Neural progenitor cell (in vitro differentiated cells): ENCODE data around the gene COPRS.

Experiments
- CTCF ChIP-seq: fragments of 200-600 bp; sonication (generic); IDR thresholded peaks from 2 replicates; pipeline ENCODE4 v1.5.1; 2017; ENCODE audit warnings: antibody characterized with exemption, mild to moderate bottlenecking
- EZH2 ChIP-seq: fragments of 200-600 bp; sonication (generic); IDR thresholded peaks from 2 replicates; pipeline ENCODE4 v1.6.1; 2017; ENCODE audit warnings: antibody characterized with exemption, mild to moderate bottlenecking, moderate library complexity
- EZH2phosphoT487 ChIP-seq: fragments of 200-600 bp; sonication (generic); IDR thresholded peaks from 2 replicates; pipeline ENCODE4 v1.6.1; 2017; ENCODE audit warnings: antibody characterized with exemption

DNA sequence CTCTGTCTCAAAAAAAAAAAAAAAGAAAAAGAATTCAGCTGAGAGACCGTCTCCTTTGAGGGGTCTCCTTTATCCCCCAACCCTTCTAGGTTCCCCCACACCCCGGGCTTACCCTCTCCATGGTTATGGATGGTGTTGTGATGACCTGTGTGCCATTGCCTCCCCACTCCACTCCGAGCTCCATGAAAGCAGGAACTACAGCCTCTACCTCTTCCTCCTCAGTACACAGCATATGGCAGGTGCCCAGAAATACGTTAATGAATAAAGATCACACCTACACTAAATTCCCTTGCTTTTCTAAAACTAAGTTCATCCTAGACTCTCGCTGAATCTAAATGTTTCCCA, 17.2 kb downstream of the COPRS start:
- TF ChIP-seq CTCF, result no peak
- no peak for TF ChIP-seq EZH2
- no peak for TF ChIP-seq EZH2phosphoT487
